NCI-H1092 (cell line): ENCODE data around the gene XXYLT1.

Experiments used
- DNase-seq: peaks from one replicate; lab custom pipeline; 2025; lab: John Stamatoyannopoulos, UW

The XXYLT1 gene

DNA sequence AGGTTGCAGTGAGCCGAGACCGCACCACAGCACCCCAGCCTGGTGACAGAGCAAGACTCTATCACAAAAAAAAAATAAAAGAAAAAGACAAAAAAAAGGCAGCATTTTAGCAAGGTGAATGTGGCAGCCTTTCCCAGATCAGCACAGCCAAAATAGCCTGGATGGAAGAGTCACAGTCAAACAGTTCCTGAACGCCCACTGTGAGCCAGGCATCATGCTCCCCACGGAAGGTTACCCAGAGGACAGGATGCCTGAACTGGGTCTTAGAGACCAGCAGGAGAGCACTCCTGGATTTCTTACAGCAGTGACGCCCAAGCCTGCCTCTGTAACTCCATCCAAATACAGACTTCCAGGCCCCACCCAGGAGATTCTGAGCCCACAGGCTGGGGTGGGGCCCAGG is 4.5 kb downstream of the XXYLT1 start:
- DNase-seq: no peak

DNA sequence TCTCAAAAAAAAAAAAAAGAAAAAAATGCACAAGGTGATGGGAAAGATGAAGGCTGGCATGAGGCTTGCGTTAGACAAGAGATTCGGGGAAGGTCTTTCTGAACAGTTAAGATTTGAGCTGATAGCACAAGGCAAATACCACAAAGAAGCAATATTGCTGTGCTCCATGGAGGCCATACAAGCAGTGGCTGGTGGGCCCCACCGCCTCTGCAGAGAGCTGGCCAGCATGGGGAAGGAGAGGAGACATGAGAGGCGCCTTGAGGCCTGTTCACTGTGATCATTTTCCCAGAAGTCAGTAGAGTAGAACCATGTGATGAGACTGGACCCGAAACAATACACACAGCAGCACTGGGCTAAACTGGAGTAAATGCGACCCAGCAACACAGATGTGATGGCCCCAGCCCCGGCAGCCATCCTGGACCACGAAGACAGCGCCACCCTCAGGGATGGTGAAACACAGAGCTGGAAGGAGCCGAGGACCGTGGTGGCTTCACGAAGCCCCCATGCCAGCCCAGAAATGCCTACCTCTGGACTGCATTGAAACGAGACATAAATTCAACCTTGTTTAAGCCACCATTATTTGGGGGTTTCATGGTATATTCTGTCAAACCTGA is 5.5 kb downstream of the XXYLT1 start:
- no peak for DNase-seq

GRCh38 chr3:195263925-195264600 is 6.9 kb downstream of the XXYLT1 start:
- DNase-seq: no peak

GRCh38 chr3:195263193-195263924 is 7.6 kb downstream of the XXYLT1 start:
- DNase-seq: no peak

DNA sequence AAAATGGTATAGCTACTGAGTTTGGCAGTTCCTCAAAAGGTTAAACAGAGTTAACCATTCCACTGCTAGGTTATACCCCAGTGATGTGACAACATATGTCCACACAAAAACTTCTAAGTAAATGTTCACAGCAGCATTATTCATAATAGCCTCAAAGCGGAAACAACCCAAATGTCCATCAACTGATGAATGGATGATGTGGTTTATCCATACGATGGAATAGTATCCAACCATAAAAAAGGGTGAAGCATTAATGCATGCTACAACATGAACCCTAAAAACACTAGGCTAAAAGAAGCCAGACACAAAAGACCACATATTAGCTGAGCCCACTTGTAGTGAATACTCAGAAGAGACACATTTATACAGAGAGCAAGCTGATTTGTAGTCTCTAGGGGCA is 9.0 kb downstream of the XXYLT1 start:
- no peak for DNase-seq

DNA sequence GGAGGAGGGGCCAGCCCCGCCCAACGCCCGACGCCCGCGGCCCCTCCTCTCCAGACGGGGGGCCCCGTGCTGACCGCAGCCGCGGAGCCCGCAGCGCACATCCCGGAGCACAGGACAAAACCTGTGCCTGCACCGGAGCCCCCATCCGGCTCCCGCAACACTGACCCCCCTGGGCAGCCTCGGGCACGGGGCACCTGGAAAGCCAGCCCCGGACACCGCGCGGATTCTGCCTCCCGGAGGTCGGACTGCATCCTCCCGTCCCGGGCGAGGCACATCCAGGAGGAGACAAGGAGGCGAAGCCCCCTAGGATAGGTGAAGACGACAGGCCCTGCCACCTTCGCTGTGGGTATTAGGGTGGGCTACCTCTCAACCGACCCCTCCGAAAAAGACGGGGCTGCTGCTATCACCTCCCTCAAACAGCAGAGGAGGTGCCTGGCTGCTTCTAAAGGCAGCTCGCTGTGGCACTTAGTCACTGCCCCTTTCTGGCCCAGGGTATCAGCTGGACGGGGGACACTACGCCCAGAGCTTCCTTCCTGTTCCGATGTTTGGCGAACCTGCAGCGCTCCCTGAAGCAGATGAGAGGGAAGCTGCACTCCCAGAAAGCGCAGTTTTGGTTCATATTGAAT is 10.6 kb downstream of the XXYLT1 start:
- DNase-seq: no peak

- DNase-seq: peak; percentile 75
These were observed 11.3 kb downstream of the XXYLT1 start for GRCh38 chr3:195259475-195260279.

- DNase-seq: no peak
These were observed 11.8 kb downstream of the XXYLT1 start for GRCh38 chr3:195259154-195259474.

DNA sequence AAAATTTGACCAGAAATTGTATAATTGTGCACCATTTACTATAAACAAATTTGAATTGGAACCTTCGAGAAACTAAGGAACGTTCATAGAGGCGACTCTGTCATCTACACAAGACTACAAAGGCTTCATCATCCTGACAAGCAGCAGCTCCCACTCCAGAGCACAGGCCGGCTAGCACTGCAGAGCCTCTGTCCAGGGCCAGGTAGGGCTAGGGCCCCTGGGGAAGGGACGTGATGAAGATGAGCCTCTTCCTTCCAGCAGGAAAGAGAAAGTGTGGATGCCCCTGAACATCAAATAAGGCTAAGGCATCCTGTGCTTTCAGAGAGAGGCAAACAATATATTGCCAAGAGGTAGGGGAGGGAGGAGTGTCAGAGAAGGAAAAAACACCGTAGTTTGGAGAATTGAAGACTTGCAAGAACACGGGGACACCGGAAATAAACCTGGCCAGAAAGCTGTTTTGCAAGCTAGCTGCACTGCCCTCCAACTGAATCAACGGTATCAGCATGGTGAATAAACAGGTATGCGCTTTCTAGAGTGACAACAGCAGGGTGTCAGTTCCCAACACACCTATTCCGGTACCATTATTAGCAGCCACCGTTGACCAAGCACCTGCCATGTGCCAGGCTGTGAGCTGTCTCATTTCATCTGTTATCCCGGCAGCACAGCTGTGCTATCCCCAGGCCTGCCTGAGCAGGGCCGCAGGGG is 12.4 kb downstream of the XXYLT1 start:
- no peak for DNase-seq

- DNase-seq: no peak
These were observed 13.2 kb downstream of the XXYLT1 start for GRCh38 chr3:195257454-195258448.

GRCh38 chr3:195256639-195257453 is 14.1 kb downstream of the XXYLT1 start:
- DNase-seq: no peak

GRCh38 chr3:195255571-195256501 is 15.1 kb downstream of the XXYLT1 start:
- no peak for DNase-seq

DNA sequence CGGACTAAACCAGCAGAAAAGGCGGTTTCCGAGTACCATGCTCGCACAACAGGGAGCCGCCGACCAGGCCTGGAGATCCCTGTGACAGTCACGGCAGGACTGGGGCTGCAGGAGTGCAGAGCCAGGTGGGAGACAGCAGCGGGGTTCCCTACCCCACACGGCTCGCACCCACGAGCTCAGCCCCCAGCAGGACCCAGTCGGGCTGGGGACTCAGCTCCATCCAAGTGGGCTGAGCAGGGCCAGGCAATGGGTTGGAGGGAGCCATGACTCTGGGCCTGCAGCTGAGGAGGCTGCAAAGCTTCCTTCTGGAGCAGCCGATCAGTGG is 15.8 kb downstream of the XXYLT1 start:
- no peak for DNase-seq

GRCh38 chr3:195254454-195255175 is 16.3 kb downstream of the XXYLT1 start:
- DNase-seq: no peak

DNA sequence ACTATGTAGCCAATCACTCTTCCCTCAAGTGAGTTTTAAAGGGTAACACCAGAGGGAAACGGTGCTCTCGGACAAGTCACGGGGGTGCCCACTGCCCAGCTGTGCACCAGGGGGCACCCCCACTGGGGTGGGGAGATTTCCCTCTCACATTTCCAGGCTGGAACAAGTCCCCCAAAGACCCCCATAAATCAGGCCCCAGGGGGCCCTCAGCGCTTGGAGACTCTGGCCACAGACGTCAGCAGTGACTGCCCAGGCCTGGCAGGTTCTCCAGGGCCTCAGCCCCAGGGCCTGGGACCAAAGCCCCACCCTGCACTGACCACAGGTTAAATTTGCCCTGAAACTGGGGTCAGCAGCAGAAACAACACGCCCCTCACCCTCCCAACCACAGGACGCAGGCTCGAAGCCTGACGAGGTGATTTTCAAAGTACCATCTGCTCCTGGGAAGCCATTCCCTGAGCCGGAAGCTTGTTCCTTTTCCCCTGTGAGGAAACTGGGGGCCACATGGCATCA is 17.0 kb downstream of the XXYLT1 start:
- DNase-seq: no peak

GRCh38 chr3:195251336-195252065 is 19.5 kb downstream of the XXYLT1 start:
- DNase-seq: no peak
